SH-SY5Y (cell line): ENCODE results near the gene ASB9.

Source experiments
- GATA2 ChIP-seq: IDR thresholded peaks from 2 replicates; pipeline ENCODE4 v1.6.1; 2011; ENCODE audit warnings: mild to moderate bottlenecking, low read depth, low read length
- GATA3 ChIP-seq: IDR thresholded peaks from 2 replicates; pipeline ENCODE4 v1.6.1; 2011; ENCODE audit warnings: low read depth, mild to moderate bottlenecking, low read length, moderate library complexity

- TF ChIP-seq GATA2 (no peak), GATA3 (no peak)
These were observed 66.2 kb downstream of the ASB9 start for GRCh38 chrX:15203694-15204093.
